ENCODE data around the gene BMPR2. TPM values are rescaled to one million over a fixed set of nuclear protein-coding genes. Genes with fewer than 3 reads are reported as not detected.
"Not testable (repeated sequence)": the region's sequence is repeated elsewhere in the genome, so short reads cannot be mapped to it uniquely, and the experiment has no call there.

BMPR2 gene
- total RNA-seq, 1 donor from 2014 or later = 11.8 TPM

GRCh38 chr2:202436626-202437025, 60.5 kb downstream of the BMPR2 start:
- H3F3A ChIP-seq (ENCODE audit: low read depth) = no peaks in the 10 kb centered on the region
- no peak overlapping the region for H3K4me2 ChIP-seq
- peaks cover 2% of the 10 kb centered on the region for H3K9me3 Mint-ChIP-seq

GRCh38 chr2:202440117-202440516, 64.0 kb downstream of the BMPR2 start:
- not testable (repeated sequence) for H3K9ac ChIP-seq; H3K36me3 ChIP-seq; H3K27me3 ChIP-seq; H3K4me1 ChIP-seq; H3K4me3 ChIP-seq; H4K20me1 ChIP-seq (ENCODE audit: low read depth); H3K4me3 Mint-ChIP-seq; H3K27ac Mint-ChIP-seq; H3K4me2 ChIP-seq; H3F3A ChIP-seq (ENCODE audit: low read depth); H3K27ac ChIP-seq; H3K4me1 Mint-ChIP-seq; H2AFZ ChIP-seq (replicated peaks); H3K79me2 ChIP-seq (ENCODE audit: low read depth); H3K9me3 Mint-ChIP-seq; DNase-seq (ENCODE audit: low spot score); H3K9me3 ChIP-seq (ENCODE audit: low read depth); H3K27me3 Mint-ChIP-seq (ENCODE audit: insufficient read depth, low read depth)
- H3K36me3 Mint-ChIP-seq = peaks cover 11% of the 10 kb centered on the region

More at GRCh38 chr2:202436626-202437025, 60.5 kb downstream of the BMPR2 start:
- Histone ChIP-seq H3K9ac (no peak overlapping the region), H3K36me3 (no peaks in the 10 kb centered on the region), H3K27me3 (no peaks in the 10 kb centered on the region), H3K27ac (no peak overlapping the region), H3K4me1 (no peaks in the 10 kb centered on the region), H3K79me2 (ENCODE audit: low read depth) (peaks cover 2% of the 10 kb centered on the region), H3K9me3 (ENCODE audit: low read depth) (no peaks in the 10 kb centered on the region), H4K20me1 (ENCODE audit: low read depth) (no peaks in the 10 kb centered on the region), H2AFZ (replicated peaks) (no peak overlapping the region), H3K4me3 (no peak overlapping the region)
- no peak for DNase-seq (ENCODE audit: low spot score)
- Mint-ChIP-seq H3K4me3 (no peak overlapping the region), H3K27me3 (ENCODE audit: insufficient read depth, low read depth) (peaks cover 2% of the 10 kb centered on the region), H3K36me3 (peaks cover 2% of the 10 kb centered on the region), H3K4me1 (no peaks in the 10 kb centered on the region), H3K27ac (no peak overlapping the region)
- TF ChIP-seq EZH2phosphoT487 (IDR thresholded peaks at IDR 0.05) = no peak
- no peak for TF ChIP-seq CTCF (IDR thresholded peaks at IDR 0.05)
- TF ChIP-seq EZH2 (IDR thresholded peaks at IDR 0.05) = no peak

GRCh38 chr2:202442882-202443281, 66.8 kb downstream of the BMPR2 start:
- Mint-ChIP-seq H3K9me3 (peaks cover 5% of the 10 kb centered on the region), H3K4me3 (no peak overlapping the region), H3K36me3 (peaks cover 14% of the 10 kb centered on the region), H3K27ac (no peak overlapping the region), H3K27me3 (ENCODE audit: insufficient read depth, low read depth) (no peaks in the 10 kb centered on the region), H3K4me1 (no peaks in the 10 kb centered on the region)
- no peak overlapping the region for H3K4me2 ChIP-seq
- no peaks in the 10 kb centered on the region for H3F3A ChIP-seq (ENCODE audit: low read depth)
- H3K27me3 ChIP-seq = no peaks in the 10 kb centered on the region
- no peaks in the 10 kb centered on the region for H3K9me3 ChIP-seq (ENCODE audit: low read depth)
- H3K79me2 ChIP-seq (ENCODE audit: low read depth) = no peaks in the 10 kb centered on the region
- no peak overlapping the region for H3K9ac ChIP-seq
- no peak overlapping the region for H2AFZ ChIP-seq (replicated peaks)
- H3K27ac ChIP-seq = no peak overlapping the region
- no peak for DNase-seq (ENCODE audit: low spot score)
- no peak overlapping the region for H3K4me3 ChIP-seq
- no peaks in the 10 kb centered on the region for H4K20me1 ChIP-seq (ENCODE audit: low read depth)
- TF ChIP-seq EZH2 (IDR thresholded peaks at IDR 0.05) (no peak), CTCF (IDR thresholded peaks at IDR 0.05) (no peak), EZH2phosphoT487 (IDR thresholded peaks at IDR 0.05) (no peak)
- no peaks in the 10 kb centered on the region for H3K36me3 ChIP-seq
- no peaks in the 10 kb centered on the region for H3K4me1 ChIP-seq

- no peaks in the 10 kb centered on the region for H3K4me1 Mint-ChIP-seq
- no peak overlapping the region for H3K27ac ChIP-seq
- H3F3A ChIP-seq (ENCODE audit: low read depth) = no peaks in the 10 kb centered on the region
- H3K36me3 Mint-ChIP-seq = peaks cover 16% of the 10 kb centered on the region
- H3K36me3 ChIP-seq = no peaks in the 10 kb centered on the region
- no peak overlapping the region for H3K9ac ChIP-seq
- no peaks in the 10 kb centered on the region for H4K20me1 ChIP-seq (ENCODE audit: low read depth)
- no peaks in the 10 kb centered on the region for H3K9me3 ChIP-seq (ENCODE audit: low read depth)
- no peak for DNase-seq (ENCODE audit: low spot score)
- H3K79me2 ChIP-seq (ENCODE audit: low read depth) = no peaks in the 10 kb centered on the region
- H3K27ac Mint-ChIP-seq = no peak overlapping the region
- H3K4me2 ChIP-seq = no peak overlapping the region
- TF ChIP-seq EZH2 (IDR thresholded peaks at IDR 0.05) (no peak), EZH2phosphoT487 (IDR thresholded peaks at IDR 0.05) (no peak), CTCF (IDR thresholded peaks at IDR 0.05) (no peak)
- no peak overlapping the region for H3K4me3 Mint-ChIP-seq
- H3K27me3 Mint-ChIP-seq (ENCODE audit: insufficient read depth, low read depth) = no peaks in the 10 kb centered on the region
- H3K27me3 ChIP-seq = no peaks in the 10 kb centered on the region
- no peaks in the 10 kb centered on the region for H3K4me1 ChIP-seq
- H3K4me3 ChIP-seq = no peak overlapping the region
- peaks cover 8% of the 10 kb centered on the region for H3K9me3 Mint-ChIP-seq
- H2AFZ ChIP-seq (replicated peaks) = no peak overlapping the region
Observed at GRCh38 chr2:202444000-202444399, 67.9 kb downstream of the BMPR2 start.
